ENCODE data around the gene TKTL1.
A peak's percentile ranks its signal among the peaks of the same experiment; 100 is the strongest.

The TKTL1 gene

DNA sequence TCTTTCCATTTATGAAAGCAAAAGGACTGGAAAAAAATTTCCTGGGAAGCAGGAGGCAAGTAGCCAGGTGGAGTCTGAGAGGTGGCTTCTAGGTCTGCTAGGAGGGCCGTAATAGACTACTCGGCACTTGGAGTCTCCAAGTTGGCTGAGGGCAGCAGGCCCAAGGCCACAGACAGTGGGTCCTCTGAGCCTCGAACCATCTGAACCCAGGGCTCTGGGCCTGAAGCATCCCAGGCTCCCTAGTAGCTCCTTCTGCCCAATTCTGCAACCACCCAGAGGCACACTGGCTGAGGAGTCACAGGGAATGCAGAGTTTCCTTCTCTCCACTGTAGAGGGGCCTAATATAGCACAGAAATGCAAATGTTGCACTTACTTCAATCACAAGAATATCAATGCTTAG lies 19.8 kb downstream of the TKTL1 start:
- Histone ChIP-seq H4K20me1 (ENCODE audit: low read depth, low read length) (no peaks in the 10 kb centered on the region), H3K9me2 (replicated peaks; ENCODE audit: insufficient read depth, low read length) (no peaks in the 10 kb centered on the region), H3F3A (ENCODE audit: insufficient read depth) (no peaks in the 10 kb centered on the region), H3K9ac (ENCODE audit: low read length) (no peak overlapping the region), H2AFZ (ENCODE audit: low read depth, low read length, severe bottlenecking) (no peak overlapping the region), H3K36me3 (ENCODE audit: low read length) (no peaks in the 10 kb centered on the region), H3K27ac (ENCODE audit: low read depth, low read length) (no peak overlapping the region), H3K27me3 (ENCODE audit: low read length) (no peaks in the 10 kb centered on the region), H3K4me3 (ENCODE audit: insufficient read depth, low read length, poor library complexity, severe bottlenecking) (no peak overlapping the region), H3K79me2 (ENCODE audit: insufficient read depth, low read length) (no peaks in the 10 kb centered on the region), H3K4me2 (ENCODE audit: low read depth, low read length, poor library complexity, severe bottlenecking) (no peak overlapping the region), H3K9me3 (ENCODE audit: insufficient read depth, low read length) (no peaks in the 10 kb centered on the region)
- no peak for TF ChIP-seq EZH2phosphoT487 (conservative IDR thresholded peaks at IDR 0.05; ENCODE audit: low read length)
- TF ChIP-seq, protein P1, sequence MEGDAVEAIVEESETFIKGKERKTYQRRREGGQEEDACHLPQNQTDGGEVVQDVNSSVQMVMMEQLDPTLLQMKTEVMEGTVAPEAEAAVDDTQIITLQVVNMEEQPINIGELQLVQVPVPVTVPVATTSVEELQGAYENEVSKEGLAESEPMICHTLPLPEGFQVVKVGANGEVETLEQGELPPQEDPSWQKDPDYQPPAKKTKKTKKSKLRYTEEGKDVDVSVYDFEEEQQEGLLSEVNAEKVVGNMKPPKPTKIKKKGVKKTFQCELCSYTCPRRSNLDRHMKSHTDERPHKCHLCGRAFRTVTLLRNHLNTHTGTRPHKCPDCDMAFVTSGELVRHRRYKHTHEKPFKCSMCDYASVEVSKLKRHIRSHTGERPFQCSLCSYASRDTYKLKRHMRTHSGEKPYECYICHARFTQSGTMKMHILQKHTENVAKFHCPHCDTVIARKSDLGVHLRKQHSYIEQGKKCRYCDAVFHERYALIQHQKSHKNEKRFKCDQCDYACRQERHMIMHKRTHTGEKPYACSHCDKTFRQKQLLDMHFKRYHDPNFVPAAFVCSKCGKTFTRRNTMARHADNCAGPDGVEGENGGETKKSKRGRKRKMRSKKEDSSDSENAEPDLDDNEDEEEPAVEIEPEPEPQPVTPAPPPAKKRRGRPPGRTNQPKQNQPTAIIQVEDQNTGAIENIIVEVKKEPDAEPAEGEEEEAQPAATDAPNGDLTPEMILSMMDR (IDR thresholded peaks at IDR 0.05; ENCODE audit: insufficient read depth, low read length, poor library complexity, severe bottlenecking), result no peak

DNA sequence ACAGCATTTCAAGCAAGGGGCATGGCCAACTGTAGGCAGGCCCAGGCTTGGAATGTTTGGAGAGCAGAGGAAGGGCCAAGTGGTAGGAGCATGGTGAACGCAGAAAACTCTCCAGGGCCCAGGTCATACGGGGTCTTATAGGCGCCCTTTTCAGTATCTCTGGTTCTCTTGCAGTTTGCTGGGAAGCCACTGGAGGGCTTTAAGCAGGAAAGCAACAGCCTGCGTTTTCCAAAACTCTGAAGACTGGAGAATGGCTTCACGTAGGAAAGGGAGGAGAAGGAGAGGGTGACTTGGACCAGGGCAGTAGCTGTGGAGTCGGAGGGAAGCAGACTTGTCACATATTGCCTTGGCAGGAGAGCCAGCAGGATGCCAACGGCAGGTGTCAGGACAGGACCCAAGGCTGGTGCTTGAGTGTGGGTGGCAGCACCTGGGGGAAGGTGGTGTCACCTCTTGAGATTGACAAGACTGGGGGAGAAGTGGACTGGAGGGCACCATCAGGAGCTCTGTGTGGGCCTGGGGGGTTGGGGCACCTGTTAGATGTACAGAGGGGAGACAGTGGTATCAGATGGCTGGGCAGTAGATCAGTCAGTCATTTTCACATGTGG lies 21.9 kb downstream of the TKTL1 start:
- no peaks in the 10 kb centered on the region; the same call in 1 of the 2 replicates for H3F3A ChIP-seq (ENCODE audit: insufficient read depth)
- H3K9me3 ChIP-seq (ENCODE audit: insufficient read depth, low read length), result no peaks in the 10 kb centered on the region
- TF ChIP-seq, protein P1 (IDR thresholded peaks at IDR 0.05; ENCODE audit: insufficient read depth, low read length, poor library complexity, severe bottlenecking), result peak; percentile 20
- no peak for TF ChIP-seq EZH2phosphoT487 (conservative IDR thresholded peaks at IDR 0.05; ENCODE audit: low read length)
- H3K4me3 ChIP-seq (ENCODE audit: insufficient read depth, low read length, poor library complexity, severe bottlenecking), result no peak overlapping the region
- no peak overlapping the region for H2AFZ ChIP-seq (ENCODE audit: low read depth, low read length, severe bottlenecking)
- no peaks in the 10 kb centered on the region for H3K27me3 ChIP-seq (ENCODE audit: low read length)
- H4K20me1 ChIP-seq (ENCODE audit: low read depth, low read length), result no peaks in the 10 kb centered on the region
- no peaks in the 10 kb centered on the region for H3K9me2 ChIP-seq (replicated peaks; ENCODE audit: insufficient read depth, low read length)
- H3K79me2 ChIP-seq (ENCODE audit: insufficient read depth, low read length), result no peaks in the 10 kb centered on the region
- H3K9ac ChIP-seq (ENCODE audit: low read length), result no peak overlapping the region
- H3K4me2 ChIP-seq (ENCODE audit: low read depth, low read length, poor library complexity, severe bottlenecking), result no peak overlapping the region
- H3K27ac ChIP-seq (ENCODE audit: low read depth, low read length), result no peak overlapping the region
- H3K36me3 ChIP-seq (ENCODE audit: low read length), result no peaks in the 10 kb centered on the region

DNA sequence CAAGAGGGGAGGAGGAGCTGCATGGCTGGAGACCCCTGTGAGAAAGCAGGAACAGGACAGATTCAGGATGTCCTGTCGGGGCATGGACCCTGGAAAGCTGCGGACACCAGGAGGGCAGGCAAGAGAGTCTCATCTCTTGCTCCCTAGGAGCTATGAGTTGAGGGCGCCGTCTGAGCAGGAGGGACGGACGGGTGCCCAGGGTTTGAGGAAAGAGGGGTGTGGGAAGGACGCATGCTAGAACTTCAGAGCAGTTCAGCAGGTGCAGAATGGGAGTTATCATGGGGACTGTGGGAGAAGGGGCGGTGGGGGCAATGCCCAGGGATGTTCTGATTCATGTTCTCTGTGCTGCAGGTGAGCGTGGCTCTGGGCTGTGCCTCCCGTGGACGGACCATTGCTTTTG lies 24.8 kb downstream of the TKTL1 start:
- H3K36me3 ChIP-seq (ENCODE audit: low read length), result no peaks in the 10 kb centered on the region
- no peak overlapping the region for H3K4me3 ChIP-seq (ENCODE audit: insufficient read depth, low read length, poor library complexity, severe bottlenecking)
- H3K79me2 ChIP-seq (ENCODE audit: insufficient read depth, low read length), result no peaks in the 10 kb centered on the region
- no peaks in the 10 kb centered on the region for H3K9me2 ChIP-seq (replicated peaks; ENCODE audit: insufficient read depth, low read length)
- TF ChIP-seq, protein P1 (IDR thresholded peaks at IDR 0.05; ENCODE audit: insufficient read depth, low read length, poor library complexity, severe bottlenecking), result no peak
- TF ChIP-seq EZH2phosphoT487 (conservative IDR thresholded peaks at IDR 0.05; ENCODE audit: low read length), result no peak
- no peak overlapping the region for H2AFZ ChIP-seq (ENCODE audit: low read depth, low read length, severe bottlenecking)
- no peak overlapping the region; the same call in 1 of the 2 replicates for H3K9ac ChIP-seq (ENCODE audit: low read length)
- H3K9me3 ChIP-seq (ENCODE audit: insufficient read depth, low read length), result no peaks in the 10 kb centered on the region
- H3K27ac ChIP-seq (ENCODE audit: low read depth, low read length), result no peak overlapping the region
- H3K4me2 ChIP-seq (ENCODE audit: low read depth, low read length, poor library complexity, severe bottlenecking), result peak overlapping the region; percentile 34
- no peaks in the 10 kb centered on the region for H3K27me3 ChIP-seq (ENCODE audit: low read length)
- peaks cover 7% of the 10 kb centered on the region; the same call in 1 of the 2 replicates for H3F3A ChIP-seq (ENCODE audit: insufficient read depth)
- H4K20me1 ChIP-seq (ENCODE audit: low read depth, low read length), result no peaks in the 10 kb centered on the region
